Activated T-cell treated with anti-CD3 and anti-CD28 coated beads, Interleukin-2, amount 50 U/mL, for 24 hours (primary cell): ENCODE results near the gene ADCY9.
A peak's percentile ranks its signal among the peaks of the same experiment; 100 is the strongest.

Experiments used
- DNase-seq: peaks from one replicate; pipeline ENCODE4 v3.0.0-alpha.2; 2020
- H3K27ac Mint-ChIP-seq: 2 replicates; pipeline ENCODE4 v1.8.0; 2020; ENCODE audit warnings: mild to moderate bottlenecking, mixed read lengths
- H3K27me3 Mint-ChIP-seq: 2 replicates; pipeline ENCODE4 v1.8.0; 2020; ENCODE audit warnings: mixed read lengths
- H3K36me3 Mint-ChIP-seq: 2 replicates; pipeline ENCODE4 v1.8.0; 2020; ENCODE audit warnings: low read depth, mixed read lengths
- H3K4me1 Mint-ChIP-seq: 2 replicates; pipeline ENCODE4 v1.8.0; 2020; ENCODE audit warnings: low read depth, mixed read lengths
- H3K4me3 Mint-ChIP-seq: 2 replicates; pipeline ENCODE4 v1.8.0; 2020; ENCODE audit warnings: mild to moderate bottlenecking, moderate library complexity, mixed read lengths
- H3K9me3 Mint-ChIP-seq: 2 replicates; pipeline ENCODE4 v1.8.0; 2020; ENCODE audit warnings: mixed read lengths

Gene ADCY9

DNA sequence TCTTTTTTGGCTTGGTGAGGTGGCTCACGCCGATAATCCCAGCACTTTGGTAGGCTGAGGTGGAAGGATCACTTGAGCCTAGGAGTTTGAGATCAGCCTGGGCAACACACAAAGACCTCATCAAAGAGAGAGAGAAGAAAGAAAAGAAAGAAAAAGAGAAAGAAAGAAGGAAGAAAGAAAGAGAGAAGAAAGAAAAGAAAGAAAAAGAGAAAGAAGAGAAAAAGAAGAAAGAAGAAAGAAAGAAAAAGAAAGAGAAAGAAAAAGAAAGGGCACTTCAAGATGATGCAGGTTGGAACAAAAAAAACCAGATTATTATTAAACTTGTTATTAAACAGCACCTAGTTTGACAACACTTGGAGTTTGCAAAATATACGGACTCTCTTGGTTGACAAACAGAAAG, 21.2 kb upstream of the ADCY9 start:
- no peak for DNase-seq
- H3K36me3 Mint-ChIP-seq: no peaks in the 10 kb centered on the region
- peaks cover 6% of the 10 kb centered on the region for H3K27me3 Mint-ChIP-seq
- H3K9me3 Mint-ChIP-seq: no peaks in the 10 kb centered on the region
- no peak overlapping the region for H3K4me3 Mint-ChIP-seq
- no peak overlapping the region for H3K27ac Mint-ChIP-seq
- peaks cover 3% of the 10 kb centered on the region for H3K4me1 Mint-ChIP-seq

GRCh38 chr16:4136229-4136813, 20.1 kb upstream of the ADCY9 start:
- Mint-ChIP-seq H3K36me3 (no peaks in the 10 kb centered on the region), H3K4me1 (no peaks in the 10 kb centered on the region), H3K4me3 (no peak overlapping the region), H3K9me3 (no peaks in the 10 kb centered on the region), H3K27me3 (peaks cover 6% of the 10 kb centered on the region), H3K27ac (no peak overlapping the region)
- DNase-seq: no peak

- H3K27ac Mint-ChIP-seq: no peak overlapping the region
- H3K9me3 Mint-ChIP-seq: no peaks in the 10 kb centered on the region
- H3K27me3 Mint-ChIP-seq: peaks cover 6% of the 10 kb centered on the region
- DNase-seq: no peak
- H3K4me3 Mint-ChIP-seq: no peak overlapping the region
- H3K36me3 Mint-ChIP-seq: no peaks in the 10 kb centered on the region
- no peaks in the 10 kb centered on the region for H3K4me1 Mint-ChIP-seq
These were observed 19.3 kb upstream of the ADCY9 start for GRCh38 chr16:4135537-4135936.

DNA sequence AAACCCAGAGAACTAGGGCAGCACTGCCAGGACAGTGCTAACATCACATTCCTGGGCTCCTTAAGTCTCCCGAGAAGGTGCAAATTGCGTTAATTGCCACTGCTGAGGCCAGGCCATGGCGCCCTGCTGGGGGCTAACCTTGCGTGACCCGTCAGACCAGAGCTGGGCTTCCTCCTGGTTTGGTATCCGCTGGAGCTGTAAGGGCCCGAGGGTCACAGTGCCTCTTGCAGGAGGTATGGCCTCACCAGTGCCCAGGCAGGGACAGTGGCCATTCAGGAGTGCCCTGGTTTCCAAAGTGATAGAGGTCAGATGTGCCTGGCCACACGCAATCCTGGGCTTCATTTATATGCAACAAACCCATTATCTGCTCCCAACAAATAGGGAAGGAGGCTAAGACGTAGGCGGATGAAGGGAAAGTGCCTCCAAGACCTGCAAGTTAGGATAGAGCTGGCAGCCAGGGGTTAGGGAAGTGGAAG, 17.7 kb upstream of the ADCY9 start:
- H3K4me3 Mint-ChIP-seq: no peak overlapping the region
- no peaks in the 10 kb centered on the region for H3K4me1 Mint-ChIP-seq
- peaks cover 10% of the 10 kb centered on the region for H3K27me3 Mint-ChIP-seq
- H3K36me3 Mint-ChIP-seq: no peaks in the 10 kb centered on the region
- H3K9me3 Mint-ChIP-seq: no peaks in the 10 kb centered on the region
- DNase-seq: no peak
- no peak overlapping the region for H3K27ac Mint-ChIP-seq

DNA sequence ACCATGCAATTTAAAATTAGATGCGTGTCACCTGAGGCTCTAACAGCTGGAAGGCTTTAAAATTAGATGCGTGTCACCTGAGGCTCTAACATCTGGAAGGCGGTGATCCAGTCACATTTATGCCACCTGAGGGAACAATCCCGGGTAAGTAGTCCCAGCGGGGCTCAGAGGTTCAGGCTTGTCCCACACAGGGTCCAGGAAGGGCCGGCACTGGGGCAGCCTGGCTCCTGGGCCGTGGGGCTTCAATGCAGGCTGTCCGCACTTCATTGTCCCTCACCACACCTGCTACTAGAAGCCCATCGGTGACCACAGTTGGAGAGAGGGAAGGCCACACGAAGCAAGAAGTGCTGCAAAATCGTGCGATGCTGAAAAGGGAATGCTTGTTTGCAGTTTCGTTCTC, 15.4 kb upstream of the ADCY9 start:
- no peak overlapping the region for H3K4me3 Mint-ChIP-seq
- no peak overlapping the region for H3K27ac Mint-ChIP-seq

GRCh38 chr16:4124535-4125294, 8.5 kb upstream of the ADCY9 start:
- DNase-seq: no peak
- Mint-ChIP-seq H3K4me1 (no peaks in the 10 kb centered on the region), H3K4me3 (no peak overlapping the region), H3K27ac (no peak overlapping the region), H3K9me3 (no peaks in the 10 kb centered on the region), H3K27me3 (peaks cover 16% of the 10 kb centered on the region), H3K36me3 (no peaks in the 10 kb centered on the region)

More for the DNA sequence above, 15.4 kb upstream of the ADCY9 start:
- no peaks in the 10 kb centered on the region for H3K36me3 Mint-ChIP-seq
- H3K27me3 Mint-ChIP-seq: peaks cover 10% of the 10 kb centered on the region
- H3K9me3 Mint-ChIP-seq: no peaks in the 10 kb centered on the region
- DNase-seq: no peak
- H3K4me1 Mint-ChIP-seq: no peaks in the 10 kb centered on the region

DNA sequence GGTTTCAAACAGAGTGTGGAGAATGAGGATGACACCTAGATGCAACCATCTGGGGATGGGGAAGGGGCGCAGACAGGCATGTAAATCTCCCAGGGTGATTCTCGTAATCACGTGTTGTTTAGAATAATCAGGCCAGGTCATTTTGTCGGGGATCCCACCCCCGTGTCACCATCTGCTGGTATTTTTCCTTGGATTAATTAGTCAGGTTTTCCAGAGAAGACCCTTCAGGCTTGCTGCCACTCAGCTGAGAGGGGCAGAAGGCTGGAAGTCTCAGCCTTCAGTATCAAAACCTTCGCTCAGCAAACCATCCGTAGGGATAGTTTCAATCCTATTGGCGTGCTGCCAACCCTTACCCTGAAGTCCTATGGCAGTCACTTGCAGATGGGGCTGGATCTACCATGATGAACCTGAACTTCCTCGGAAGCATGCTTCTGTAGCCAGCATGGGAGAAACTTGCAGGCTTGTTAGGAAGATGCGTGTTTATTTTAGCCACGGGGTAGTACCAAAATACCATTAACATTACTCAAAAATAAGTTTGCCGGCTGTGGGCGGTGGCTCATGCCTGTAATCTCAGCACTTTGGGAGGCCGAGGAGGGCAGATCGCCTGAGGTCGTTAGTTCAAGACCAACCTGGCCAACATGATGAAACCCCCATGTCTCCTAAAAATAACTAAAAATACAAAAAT, 7.5 kb upstream of the ADCY9 start:
- Mint-ChIP-seq H3K27me3 (peaks cover 12% of the 10 kb centered on the region), H3K36me3 (no peaks in the 10 kb centered on the region), H3K4me3 (no peak overlapping the region), H3K27ac (no peak overlapping the region), H3K4me1 (no peaks in the 10 kb centered on the region), H3K9me3 (no peaks in the 10 kb centered on the region)
- no peak for DNase-seq

- Mint-ChIP-seq H3K4me1 (peaks cover 8% of the 10 kb centered on the region), H3K4me3 (no peak overlapping the region), H3K36me3 (no peaks in the 10 kb centered on the region), H3K27ac (no peak overlapping the region), H3K9me3 (no peaks in the 10 kb centered on the region), H3K27me3 (peaks cover 14% of the 10 kb centered on the region)
- DNase-seq: no peak
These were observed 3.9 kb upstream of the ADCY9 start for GRCh38 chr16:4120176-4120575.

- no peaks in the 10 kb centered on the region for H3K9me3 Mint-ChIP-seq
- no peak for DNase-seq
- peak overlapping the region; percentile 74 for H3K4me3 Mint-ChIP-seq
- H3K36me3 Mint-ChIP-seq: peaks cover 7% of the 10 kb centered on the region
- peaks cover 6% of the 10 kb centered on the region for H3K27me3 Mint-ChIP-seq
- H3K27ac Mint-ChIP-seq: no peak overlapping the region
- peaks cover 36% of the 10 kb centered on the region for H3K4me1 Mint-ChIP-seq
These were observed 972 bp upstream of the ADCY9 start for GRCh38 chr16:4117250-4117578.

GRCh38 chr16:4115949-4116318, 308 bp downstream of the ADCY9 start:
- Mint-ChIP-seq H3K27me3 (peaks cover 6% of the 10 kb centered on the region), H3K36me3 (peaks cover 7% of the 10 kb centered on the region), H3K27ac (no peak overlapping the region), H3K4me1 (peaks cover 46% of the 10 kb centered on the region), H3K4me3 (peak overlapping the region; percentile 74), H3K9me3 (no peaks in the 10 kb centered on the region)
- DNase-seq: no peak

DNA sequence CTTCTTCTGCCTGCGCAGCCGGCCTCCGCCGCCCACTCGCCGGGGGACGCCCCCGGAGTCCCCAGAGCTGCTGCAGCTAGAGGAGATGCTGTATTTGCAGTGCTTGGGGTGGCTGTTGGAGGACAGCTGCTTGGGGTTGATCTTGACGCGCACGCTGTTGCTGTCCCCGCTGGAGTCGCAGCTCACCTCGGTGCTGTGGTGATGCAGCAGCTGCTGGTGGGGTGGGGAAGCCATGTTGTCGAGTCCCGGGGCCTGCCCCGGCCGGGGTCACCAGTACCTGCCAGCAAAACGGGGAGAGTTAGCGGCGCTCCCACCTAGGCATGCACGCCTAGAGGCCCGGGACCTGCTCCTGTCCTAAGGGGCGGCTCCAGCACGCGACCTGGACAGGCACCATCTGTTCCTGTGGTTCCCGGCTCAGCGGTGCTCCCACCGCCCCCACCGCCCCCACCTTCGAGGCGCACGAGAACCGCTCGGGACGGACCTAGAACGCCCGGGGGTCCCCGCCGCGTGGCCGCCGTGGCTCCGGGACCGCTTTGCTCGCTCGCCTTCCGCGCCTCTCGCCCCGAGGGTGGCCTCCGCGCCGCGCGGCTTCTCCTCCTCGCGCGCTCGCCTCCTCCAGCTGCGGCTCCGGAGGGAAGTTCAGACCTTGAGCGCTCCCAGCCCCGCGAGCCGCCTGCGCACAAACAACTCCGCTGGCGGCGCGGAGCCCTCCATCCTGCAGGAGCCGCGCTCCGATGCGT, 863 bp downstream of the ADCY9 start:
- Mint-ChIP-seq H3K4me1 (peaks cover 51% of the 10 kb centered on the region), H3K36me3 (peaks cover 7% of the 10 kb centered on the region)

DNA sequence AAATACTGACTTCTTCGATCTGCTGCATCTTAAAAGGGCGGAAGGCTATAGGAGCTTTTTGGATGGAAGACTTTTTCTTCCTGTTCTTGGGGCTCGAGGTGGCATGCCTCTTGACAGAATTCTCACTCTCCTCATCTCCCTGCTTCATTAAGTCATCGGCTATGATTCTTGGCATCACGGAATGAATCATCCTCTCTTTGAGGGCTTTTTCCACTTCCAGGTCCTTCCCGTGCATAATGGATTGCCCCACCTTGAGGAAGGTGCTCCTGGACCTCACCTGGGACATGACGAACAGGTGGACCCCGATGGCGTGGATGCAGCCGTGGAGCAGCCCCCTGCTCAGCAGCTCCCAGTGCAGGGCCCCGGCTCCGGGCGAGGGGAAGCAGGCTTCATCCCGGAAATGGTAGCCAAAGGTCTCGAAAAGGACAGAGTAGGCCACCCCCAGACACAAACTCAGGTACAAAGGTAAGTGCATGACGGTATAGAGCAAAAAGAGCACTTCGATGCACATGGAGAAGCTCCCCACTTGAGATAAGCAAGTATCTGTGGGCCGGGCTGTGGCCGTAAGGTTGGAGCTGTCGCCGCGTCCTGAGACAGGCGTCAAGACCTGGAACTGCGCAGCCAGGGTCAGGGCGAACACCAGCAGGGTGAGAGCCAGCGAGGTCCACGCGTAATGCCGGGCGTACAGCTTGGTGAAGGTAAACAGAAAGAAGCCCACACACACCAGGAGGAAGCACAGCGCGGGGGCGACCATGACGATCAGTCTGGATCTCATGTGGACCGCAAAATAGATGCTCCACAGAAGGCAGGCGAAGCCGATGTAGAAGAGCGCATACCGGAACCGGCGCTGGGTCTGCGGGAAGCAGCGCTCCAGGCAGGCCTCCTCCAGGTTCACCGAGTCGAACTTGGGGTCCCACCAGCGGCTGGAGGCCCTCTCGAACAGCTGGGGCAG, 1.7 kb downstream of the ADCY9 start:
- H3K4me1 Mint-ChIP-seq: peaks cover 56% of the 10 kb centered on the region
- peaks cover 6% of the 10 kb centered on the region for H3K27me3 Mint-ChIP-seq
- H3K36me3 Mint-ChIP-seq: peaks cover 9% of the 10 kb centered on the region
- no peak overlapping the region for H3K27ac Mint-ChIP-seq
- H3K9me3 Mint-ChIP-seq: no peaks in the 10 kb centered on the region
- peak; percentile 32 for DNase-seq
- peak overlapping the region; percentile 74 for H3K4me3 Mint-ChIP-seq

More for the DNA sequence above, 863 bp downstream of the ADCY9 start:
- H3K27me3 Mint-ChIP-seq: peaks cover 6% of the 10 kb centered on the region
- DNase-seq: peak; percentile 67
- no peaks in the 10 kb centered on the region for H3K9me3 Mint-ChIP-seq
- peak overlapping the region; percentile 74 for H3K4me3 Mint-ChIP-seq
- no peak overlapping the region for H3K27ac Mint-ChIP-seq

DNA sequence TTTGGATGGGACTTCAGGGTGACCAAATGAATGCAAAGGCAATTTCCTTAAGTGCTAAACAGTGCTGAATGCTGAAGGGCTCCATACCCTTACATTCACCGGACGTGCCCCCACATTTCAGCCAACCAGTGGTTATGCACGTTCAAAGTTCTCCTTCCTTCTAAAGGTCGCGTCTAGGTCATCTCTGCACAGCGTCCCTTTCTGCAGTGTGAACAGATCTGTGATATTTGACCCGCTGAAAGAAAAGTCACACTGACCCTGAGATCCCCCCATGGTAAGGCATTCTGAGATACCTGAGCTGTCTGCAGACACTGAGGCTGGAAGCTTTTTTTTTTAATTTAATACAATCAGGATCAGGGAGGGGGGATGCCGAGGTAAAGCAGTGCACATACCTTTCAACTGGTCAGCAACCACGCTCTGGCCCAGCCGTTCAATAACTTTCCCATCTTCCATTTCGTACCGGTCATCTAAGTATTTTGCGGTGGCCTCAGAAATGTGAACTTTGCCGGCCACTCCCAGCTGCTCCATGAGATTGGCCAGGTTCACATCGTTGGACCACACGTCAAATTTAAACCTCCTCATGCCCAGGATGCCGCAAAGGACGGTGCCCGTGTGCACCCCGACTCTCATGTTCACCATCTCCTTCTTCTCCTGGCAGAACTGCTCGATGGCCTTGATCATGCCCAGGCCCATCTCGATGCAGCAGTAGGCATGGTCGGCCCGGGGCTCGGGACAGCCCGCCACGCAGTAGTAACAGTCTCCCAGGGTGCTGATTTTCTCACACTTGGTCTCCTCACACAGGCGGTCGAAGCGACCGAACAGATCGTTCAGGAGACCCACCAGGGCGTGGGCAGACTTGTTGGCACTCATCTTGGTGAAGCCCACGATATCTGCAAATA, 2.6 kb downstream of the ADCY9 start:
- Mint-ChIP-seq H3K27ac (no peak overlapping the region), H3K36me3 (peaks cover 13% of the 10 kb centered on the region), H3K4me3 (peak overlapping the region; percentile 74), H3K27me3 (peaks cover 6% of the 10 kb centered on the region), H3K9me3 (no peaks in the 10 kb centered on the region), H3K4me1 (peaks cover 56% of the 10 kb centered on the region)
- no peak for DNase-seq
